Endothelial cell of umbilical vein (primary cell): ENCODE measurements around the gene NPC1L1. TPM values are rescaled to one million over a fixed set of nuclear protein-coding genes. Genes with fewer than 3 reads are reported as not detected.

Source experiments
- BruUV-seq: library from RNA; stranded (reverse); fragments of 400-500 nt; replicated peaks from 2 replicates; lab custom pipeline; 2021; lab: Mats Ljungman, UMichigan
- CTCF ChIA-PET: fragments of 300-600, 350-600 bp; sonication (Branson Sonifier 250); formaldehyde crosslinking; loops from one replicate; lab custom pipeline; 2021; ENCODE audit warnings: antibody characterized with exemption, inconsistent platforms; lab: Charles Lee
- POLR2A ChIA-PET: fragments of 300-600, 350-600 bp; sonication (Branson Sonifier 250); formaldehyde crosslinking; loops from one replicate; lab custom pipeline; 2021; ENCODE audit warnings: antibody characterized with exemption, inconsistent platforms; lab: Charles Lee
- DNase-seq: peaks from one replicate; pipeline ENCODE4 v3.0.0-alpha.2; 2011; ENCODE audit warnings: low read depth, low spot score
- FAIRE-seq: peaks from 2 replicates; lab custom pipeline; 2011; peaks lifted over from hg19 to GRCh38; lab: Jason Lieb, UNC
- H2AFZ ChIP-seq: 2 replicates; pipeline ENCODE4 v1.6.0; 2012; ENCODE audit warnings: low read depth, low read length, control low read depth, inconsistent platforms
- H3K27ac ChIP-seq: 2 replicates; pipeline ENCODE4 v1.5.1; 2011; ENCODE audit warnings: low read depth, mild to moderate bottlenecking, control low read depth, low read length, moderate library complexity; ENCODE audit not compliant: insufficient read depth
- H3K27me3 ChIP-seq, 2 experiments: 2 replicates each; pipeline versions ENCODE4 v1.6.0 to v1.6.1; 2011; ENCODE audit warnings: low read length in 2 of 2, mixed read lengths in 1 of 2; ENCODE audit not compliant: control insufficient read depth in 2 of 2, insufficient read depth in 2 of 2
- H3K36me3 ChIP-seq, 2 experiments: 2 replicates in 1 of 2; 3 replicates in 1 of 2; pipeline ENCODE4 v1.5.1; 2011; ENCODE audit warnings: low read length in 2 of 2, mild to moderate bottlenecking in 1 of 2, moderate library complexity in 1 of 2; ENCODE audit not compliant: control insufficient read depth in 2 of 2, insufficient read depth in 2 of 2; ENCODE audit errors: extremely low read depth in 1 of 2
- H3K4me1 ChIP-seq: 3 replicates; pipeline ENCODE4 v1.5.1; 2011; ENCODE audit warnings: mild to moderate bottlenecking, low read length; ENCODE audit not compliant: control insufficient read depth, insufficient read depth; ENCODE audit errors: extremely low read depth
- H3K4me2 ChIP-seq: 2 replicates; pipeline ENCODE4 v1.6.1; 2011; ENCODE audit warnings: low read length, control low read depth, mixed read lengths; ENCODE audit not compliant: insufficient read depth
- H3K4me3 ChIP-seq, 3 experiments: fragments of 200-600 bp in 1 of 3; sonication (generic), shearing (Covaris generic) in 1 of 3; replicated peaks in 1 of 3; 2 replicates each; pipeline ENCODE4 v1.5.1; 2011 to 2016; ENCODE audit warnings: control low read depth in 3 of 3, low read length in 3 of 3, mild to moderate bottlenecking in 2 of 3, inconsistent platforms in 1 of 3, low read depth in 1 of 3, moderate library complexity in 1 of 3; ENCODE audit not compliant: insufficient read depth in 1 of 3
- H3K79me2 ChIP-seq: 2 replicates; pipeline ENCODE4 v1.6.0; 2012; ENCODE audit warnings: low read length, inconsistent platforms; ENCODE audit not compliant: control insufficient read depth, insufficient read depth
- H3K9ac ChIP-seq: replicated peaks from 2 replicates; pipeline ENCODE3; 2011; ENCODE audit warnings: low read length, control low read depth; ENCODE audit not compliant: insufficient read depth; ENCODE audit errors: extremely low read depth
- H3K9me1 ChIP-seq: replicated peaks from 3 replicates; pipeline ENCODE4 v1.6.0; 2011; ENCODE audit warnings: mild to moderate bottlenecking, low read length; ENCODE audit not compliant: control insufficient read depth, insufficient read depth; ENCODE audit errors: extremely low read depth
- H3K9me3 ChIP-seq: replicated peaks from 2 replicates; pipeline ENCODE4 v1.5.1; 2012; ENCODE audit warnings: low read length, inconsistent platforms; ENCODE audit not compliant: control insufficient read depth, insufficient read depth
- H4K20me1 ChIP-seq: replicated peaks from 2 replicates; pipeline ENCODE3; 2011; ENCODE audit warnings: mild to moderate bottlenecking, low read length; ENCODE audit not compliant: control insufficient read depth, insufficient read depth; ENCODE audit errors: extremely low read depth
- CTCF ChIP-seq, 2 donors: IDR thresholded peaks; 1 replicate in 1 of 2; 2 replicates in 1 of 2; pipeline ENCODE4 v1.5.1; 2011; ENCODE audit warnings: low read length in 2 of 2, mild to moderate bottlenecking in 2 of 2, moderate library complexity in 2 of 2, control low read depth in 1 of 2, inconsistent platforms in 1 of 2, low read depth in 1 of 2; ENCODE audit not compliant: insufficient read depth in 1 of 2; ENCODE audit errors: extremely low read depth in 1 of 2
- EZH2 ChIP-seq: IDR thresholded peaks from 2 replicates; pipeline ENCODE4 v1.6.1; 2012; ENCODE audit warnings: borderline replicate concordance, low read depth, mild to moderate bottlenecking, moderate library complexity, low read length, inconsistent platforms; ENCODE audit not compliant: severe bottlenecking
- FOS ChIP-seq: IDR thresholded peaks from 2 replicates; pipeline ENCODE4 v1.6.1; 2011; ENCODE audit warnings: mild to moderate bottlenecking, low read length, moderate library complexity, borderline replicate concordance; ENCODE audit not compliant: insufficient read depth
- GATA2 ChIP-seq: IDR thresholded peaks from 2 replicates; pipeline ENCODE4 v1.7.0; 2011; ENCODE audit warnings: low read depth, mild to moderate bottlenecking, moderate library complexity, mixed read lengths, low read length; ENCODE audit not compliant: insufficient read length, insufficient read depth
- JUN ChIP-seq: IDR thresholded peaks from 2 replicates; pipeline ENCODE4 v1.6.1; 2011; ENCODE audit warnings: borderline replicate concordance, low read depth; ENCODE audit not compliant: insufficient read length, insufficient read depth
- MAX ChIP-seq: IDR thresholded peaks from 2 replicates; pipeline ENCODE4 v1.6.1; 2011; ENCODE audit not compliant: insufficient read depth, insufficient read length
- MYC ChIP-seq: IDR thresholded peaks from one replicate; pipeline ENCODE4 v1.6.1; 2011; ENCODE audit warnings: mild to moderate bottlenecking, low read depth, low read length
- POLR2A ChIP-seq: IDR thresholded peaks from 2 replicates; pipeline ENCODE4 v1.6.1; 2012; ENCODE audit warnings: low read depth, mild to moderate bottlenecking, control low read depth, low read length
- POLR2AphosphoS5 ChIP-seq: IDR thresholded peaks from 2 replicates; pipeline ENCODE4 v1.6.1; 2012; ENCODE audit warnings: low read depth, mild to moderate bottlenecking, control low read depth, low read length, moderate library complexity; ENCODE audit not compliant: insufficient read depth
- dilution Hi-C: fragments of 300-500 bp; cut with MboI; formaldehyde crosslinking; loops from one replicate; pipeline ENCODE4 v1.15.0; 2019; ENCODE audit warnings: low sequenced_read_pairs; ENCODE audit not compliant: extremely low pct_ligation_motif_present
- intact Hi-C: fragments of 100-400 bp; cut with micrococcal nuclease; formaldehyde crosslinking; loops from one replicate; pipeline ENCODE4 v1.10.0; 2022
- polyA plus RNA-seq, 4 experiments: library from polyadenylated mRNA; depleted of rRNA in 3 of 4; stranded (reverse) in 3 of 4; unstranded in 1 of 4; fragments of >200 nt; gene quantifications; 2 replicates each; pipeline versions ENCODE4 v1.2.1 to v1.2.3, GENCODE V29; 2011 to 2012; ENCODE audit warnings: missing spikeins in 1 of 4
- total RNA-seq: library from RNA; stranded (reverse); gene quantifications from 2 replicates; pipeline ENCODE4 v1.2.3, GENCODE V29; 2021

Gene NPC1L1
- total and polyA plus RNA-seq, 2 donors (not counting 3 experiments of a cell fraction or from before 2014, with no cell fraction given): not detected

GRCh38 chr7:44561481-44561880, 20.4 kb upstream of the NPC1L1 start:
- Histone ChIP-seq H3K79me2 (no peaks in the 10 kb centered on the region), H3K36me3 (peaks cover 8 to 13% of the 10 kb centered on the region in 2 experiments), H3K9me1 (no peaks in the 10 kb centered on the region), H3K4me2 (no peak overlapping the region), H2AFZ (no peak overlapping the region), H3K9me3 (no peaks in the 10 kb centered on the region), H3K9ac (no peak overlapping the region), H3K27me3 (no peaks in the 10 kb centered on the region), H3K4me1 (no peaks in the 10 kb centered on the region), H3K27ac (no peak overlapping the region), H4K20me1 (no peaks in the 10 kb centered on the region), H3K4me3 (no peak overlapping the region)
- POLR2A ChIA-PET: interaction anchor here (0.6 kb wide), 1 partner anchor 13 kb away, joined by 3 read pairs; no protein-coding TSS in a partner anchor
- BruUV-seq: no TSS peak
- TF ChIP-seq MAX (no peak), POLR2A (no peak), JUN (no peak), FOS (no peak), EZH2 (no peak), MYC (no peak), POLR2AphosphoS5 (no peak), CTCF (IDR thresholded peaks at IDR 0.05; ENCODE audit: extremely low read depth in 1 of 2, insufficient read depth in 1 of 2, low read depth in 1 of 2, low read length in 2 of 2) (no peak), GATA2 (no peak)
- CTCF ChIA-PET: interaction anchor here (1.1 to 1.9 kb wide), 4 partner anchors 27 to 321 kb away, joined by 3 to 7 read pairs (median 4); no protein-coding TSS in a partner anchor
- FAIRE-seq (no peak), DNase-seq (no peak)
- dilution Hi-C loops (no loop called here), intact Hi-C loops (no loop called here)
